Spleen (tissue), 11 donors: ENCODE data around the gene RHEX. TPM values are rescaled to one million over a fixed set of nuclear protein-coding genes. Genes with fewer than 3 reads are reported as not detected.
A peak's percentile ranks its signal among the peaks of the same experiment; 100 is the strongest.

ENCODE experiments used
- DNase-seq: peaks from one replicate; pipeline ENCODE4 v3.0.0-alpha.2; 2020
- H3K27ac ChIP-seq, 8 donors: fragments of 200-600 bp; sonication (generic) in 7 of 8; 1 replicate in 4 of 8; 2 replicates in 4 of 8; pipeline versions ENCODE4 v1.5.0 to v1.8.0; 2016 to 2021; ENCODE audit warnings: inconsistent platforms in 4 of 8, mild to moderate bottlenecking in 4 of 8, moderate library complexity in 1 of 8
- H3K27me3 ChIP-seq, 7 donors: fragments of 200-600 bp; sonication (generic) in 6 of 7; replicated peaks in 1 of 7; 1 replicate in 4 of 7; 2 replicates in 3 of 7; pipeline versions ENCODE4 v1.5.0 to v1.8.0; 2016 to 2021; ENCODE audit warnings: inconsistent platforms in 3 of 7, mild to moderate bottlenecking in 1 of 7
- H3K36me3 ChIP-seq, 6 donors: fragments of 200-600 bp; sonication (generic) in 5 of 6; 1 replicate in 4 of 6; 2 replicates in 2 of 6; pipeline versions ENCODE4 v1.5.0 to v1.8.0; 2016 to 2021; ENCODE audit warnings: inconsistent platforms in 2 of 6
- H3K4me1 ChIP-seq, 6 donors: fragments of 200-600 bp; sonication (generic) in 5 of 6; 1 replicate in 3 of 6; 2 replicates in 3 of 6; pipeline versions ENCODE4 v1.5.0 to v1.8.0; 2016 to 2021; ENCODE audit warnings: inconsistent platforms in 3 of 6
- H3K4me3 ChIP-seq, 8 donors: fragments of 200-600 bp; sonication (generic) in 7 of 8; 1 replicate in 4 of 8; 2 replicates in 4 of 8; pipeline versions ENCODE4 v1.5.0 to v1.8.0; 2016 to 2021; ENCODE audit warnings: inconsistent platforms in 4 of 8, mild to moderate bottlenecking in 4 of 8, moderate library complexity in 2 of 8
- H3K9me3 ChIP-seq, 8 donors: fragments of 200-600 bp; sonication (generic) in 7 of 8; 1 replicate in 4 of 8; 2 replicates in 4 of 8; pipeline versions ENCODE4 v1.5.0 to v1.8.0; 2016 to 2021; ENCODE audit warnings: inconsistent platforms in 4 of 8
- CTCF ChIP-seq, 11 experiments: fragments of 200-600 bp in 7 of 11; fragments of 450-650 bp in 4 of 11; sonication (generic) in 4 of 11; IDR thresholded peaks in 8 of 11; conservative IDR thresholded peaks in 3 of 11; 1 replicate in 7 of 11; 2 replicates in 4 of 11; pipeline versions ENCODE4 v1.4.0 to v1.8.0; 2016 to 2021; ENCODE audit warnings: antibody characterized with exemption in 11 of 11, inconsistent platforms in 4 of 11, mild to moderate bottlenecking in 1 of 11
- POLR2A ChIP-seq, 3 donors: fragments of 450-650 bp; IDR thresholded peaks; one replicate each; pipeline ENCODE4 v1.5.1; 2017; ENCODE audit warnings: antibody characterized with exemption in 3 of 3, mild to moderate bottlenecking in 1 of 3
- POLR2AphosphoS5 ChIP-seq, 3 donors: sonication (generic); formaldehyde crosslinking; IDR thresholded peaks; one replicate each; pipeline ENCODE4 v1.5.1; 2017; ENCODE audit warnings: antibody characterized with exemption in 3 of 3
- WGBS, 5 donors: extraction: QIAGEN DNeasy Blood & Tissue Kit in 3 of 5; methylation state at CpG; one replicate each; pipeline versions ENCODE4 v1.1.5 to v1.1.7; 2013 to 2018; 5-methylcytosine and 5-hydroxymethylcytosine counted together
- intact Hi-C: fragments of 100-400 bp; cut with DNase I; formaldehyde crosslinking; loops from one replicate; pipeline ENCODE4 v1.15.0; 2023; ENCODE audit warnings: low total_unique reads
- polyA plus RNA-seq, 3 donors: library from polyadenylated mRNA; stranded (reverse); fragments of 200-250 nt; gene quantifications; one replicate each; pipeline ENCODE4 v1.2.1, GENCODE V29; 2013
- total RNA-seq, 7 donors: library from RNA; depleted of rRNA in 3 of 7; stranded (reverse); fragments of >200 nt in 3 of 7; fragmentation: NEBNext Ultra II Directional in 4 of 7; extraction: Animal tissue kit (Norgen Biotek cat#: 25700) in 4 of 7; gene quantifications; one replicate each; pipeline versions ENCODE4 v1.1.0 to v1.2.1, GENCODE V29; 2016 to 2021
- donor health status: healthy with polysubstance abuse.
- donor health status: DM: no; HTN: no; CAD: no; lungs with moderate emphysema.
- donor health status: DM: no; HTN: no; CAD: no.
- donor health status: Bipolar disorder and iron deficiency.
- donor health status: healthy.
- donor health status: DM: no; HTN: no; CAD: no.
- donor health status: DM: yes; HTN: yes; CAD: no.

Gene RHEX
- total and polyA plus RNA-seq, 10 donors: 0.91 to 6.2 (median 2.4) TPM

- intact Hi-C loops: no loop called here
- no peak overlapping the region for H3K4me3 ChIP-seq
- DNase-seq: no peak
- WGBS, 5 donors: 94 to 100% (median 100%) methylated on average over 1 of the region's 1 CpG
- H3K27ac ChIP-seq: peak overlapping the region in 1 of 8 donors; percentile 51
- peaks cover 0 to 21% (median 3%) of the 10 kb centered on the region in 6 donors for H3K4me1 ChIP-seq
- H3K36me3 ChIP-seq: peaks cover 0 to 12% (median 0%) of the 10 kb centered on the region in 6 donors
- H3K9me3 ChIP-seq: no peaks in the 10 kb centered on the region
- H3K27me3 ChIP-seq: no peaks in the 10 kb centered on the region
- TF ChIP-seq POLR2AphosphoS5 (IDR thresholded peaks at IDR 0.05) (no peak), POLR2A (IDR thresholded peaks at IDR 0.05) (no peak), CTCF (IDR thresholded peaks at IDR 0.05 in 8 of 11, conservative IDR thresholded peaks at IDR 0.05 in 3 of 11) (no peak)
Measured at GRCh38 chr1:206058927-206059292, 5.9 kb downstream of the RHEX start.

- H3K27me3 ChIP-seq: no peaks in the 10 kb centered on the region
- WGBS, 5 donors: 69 to 89% (median 83%) methylated on average over 3 of the region's 3 CpGs
- no peak overlapping the region for H3K4me3 ChIP-seq
- intact Hi-C loops: no loop called here
- H3K9me3 ChIP-seq: no peaks in the 10 kb centered on the region
- DNase-seq: no peak
- H3K27ac ChIP-seq: peak overlapping the region in 1 of 8 donors; percentile 51
- TF ChIP-seq CTCF (IDR thresholded peaks at IDR 0.05 in 8 of 11, conservative IDR thresholded peaks at IDR 0.05 in 3 of 11): no peak
- TF ChIP-seq POLR2AphosphoS5 (IDR thresholded peaks at IDR 0.05): no peak
- TF ChIP-seq POLR2A (IDR thresholded peaks at IDR 0.05): no peak
- H3K4me1 ChIP-seq: peaks cover 0 to 16% (median 3%) of the 10 kb centered on the region in 6 donors
- peaks cover 0 to 12% (median 0%) of the 10 kb centered on the region in 6 donors for H3K36me3 ChIP-seq
Measured at GRCh38 chr1:206059355-206059915, 6.5 kb downstream of the RHEX start.

GRCh38 chr1:206060844-206061243 lies 7.9 kb downstream of the RHEX start:
- DNase-seq: no peak
- 95 to 98% (median 96%) methylated on average over 3 of the region's 3 CpGs for WGBS, 5 donors

More at GRCh38 chr1:206060844-206061243, 7.9 kb downstream of the RHEX start:
- no peaks in the 10 kb centered on the region for H3K27me3 ChIP-seq
- H3K9me3 ChIP-seq: no peaks in the 10 kb centered on the region
- H3K4me3 ChIP-seq: no peak overlapping the region
- TF ChIP-seq POLR2AphosphoS5 (IDR thresholded peaks at IDR 0.05): no peak
- no peak for TF ChIP-seq POLR2A (IDR thresholded peaks at IDR 0.05)
- TF ChIP-seq CTCF (IDR thresholded peaks at IDR 0.05 in 8 of 11, conservative IDR thresholded peaks at IDR 0.05 in 3 of 11): no peak
- H3K4me1 ChIP-seq: peaks cover 0 to 18% (median 4%) of the 10 kb centered on the region in 6 donors
- H3K36me3 ChIP-seq: peaks cover 0 to 12% (median 0%) of the 10 kb centered on the region in 6 donors
- no peak overlapping the region for H3K27ac ChIP-seq
- intact Hi-C loops: no loop called here
